Neural cell (in vitro differentiated cells): Measurements from ENCODE around the gene ODC1. TPM values are rescaled to one million over a fixed set of nuclear protein-coding genes. Genes with fewer than 3 reads are reported as not detected.

Experiments
- H2AFZ ChIP-seq: fragments of 200-600, 300-800 bp; sonication (generic), shearing (Covaris generic); 2 replicates; pipeline ENCODE4 v1.6.0; 2014; ENCODE audit warnings: low read depth, mild to moderate bottlenecking, antibody characterized with exemption, low read length, moderate library complexity
- H3F3A ChIP-seq: fragments of 200-600 bp; shearing (Covaris generic); 2 replicates; pipeline ENCODE4 v1.6.1; 2016; ENCODE audit warnings: mild to moderate bottlenecking, moderate library complexity, mixed read lengths, antibody characterized with exemption, low read length; ENCODE audit not compliant: insufficient read depth, poor library complexity, severe bottlenecking
- H3K27ac ChIP-seq: fragments of 200-600, 300-800 bp; sonication (generic), shearing (Covaris generic); 2 replicates; pipeline ENCODE4 v1.5.1; 2014; ENCODE audit warnings: mild to moderate bottlenecking, low read length, moderate library complexity
- H3K27me3 ChIP-seq: fragments of 300-800, 200-600 bp; sonication (generic), shearing (Covaris generic); 2 replicates; pipeline ENCODE4 v1.6.0; 2014; ENCODE audit warnings: mild to moderate bottlenecking, low read depth, low read length, moderate library complexity; ENCODE audit not compliant: insufficient read depth
- H3K36me3 ChIP-seq: fragments of 300-800, 200-600 bp; sonication (generic), shearing (Covaris generic); 2 replicates; pipeline ENCODE4 v1.5.1; 2014; ENCODE audit warnings: mild to moderate bottlenecking, antibody characterized with exemption, low read length, moderate library complexity; ENCODE audit not compliant: insufficient read depth
- H3K4me2 ChIP-seq: fragments of 300-800, 200-600 bp; sonication (generic), shearing (Covaris generic); 2 replicates; pipeline ENCODE4 v1.6.0; 2014; ENCODE audit warnings: mild to moderate bottlenecking, low read length
- H3K4me3 ChIP-seq: fragments of 300-800, 200-600 bp; sonication (generic), shearing (Covaris generic); 2 replicates; pipeline ENCODE4 v1.5.1; 2014; ENCODE audit warnings: mild to moderate bottlenecking, low read length, moderate library complexity
- H3K79me2 ChIP-seq: fragments of 200-600 bp; shearing (Covaris generic); replicated peaks from 2 replicates; pipeline ENCODE4 v1.6.0; 2014; ENCODE audit warnings: mild to moderate bottlenecking, low read length, moderate library complexity; ENCODE audit not compliant: insufficient read depth
- H3K9ac ChIP-seq: fragments of 300-800, 200-600 bp; sonication (generic), shearing (Covaris generic); 2 replicates; pipeline ENCODE4 v1.6.1; 2016; ENCODE audit warnings: mild to moderate bottlenecking, low read length, mixed read lengths
- H3K9me2 ChIP-seq: fragments of 200-600 bp; shearing (Covaris generic); 2 replicates; pipeline ENCODE4 v1.6.1; 2016; ENCODE audit warnings: mild to moderate bottlenecking, low read length, mixed read lengths; ENCODE audit not compliant: insufficient read depth
- H3K9me3 ChIP-seq: fragments of 200-600, 300-800 bp; sonication (generic), shearing (Covaris generic); 2 replicates; pipeline ENCODE4 v1.6.1; 2016; ENCODE audit warnings: mild to moderate bottlenecking, mixed run types, low read length, moderate library complexity, mixed read lengths
- H4K20me1 ChIP-seq: fragments of 200-600 bp; shearing (Covaris generic); 2 replicates; pipeline ENCODE4 v1.6.1; 2016; ENCODE audit warnings: mild to moderate bottlenecking, mixed run types; ENCODE audit not compliant: insufficient read depth
- EP300 ChIP-seq: fragments of 450-650 bp; conservative IDR thresholded peaks from 2 replicates; pipeline ENCODE4 v1.6.1; 2014; ENCODE audit warnings: antibody characterized with exemption, mild to moderate bottlenecking, moderate library complexity; ENCODE audit not compliant: poor library complexity, severe bottlenecking
- EZH2 ChIP-seq: fragments of 200-600, 300-800 bp; shearing (Covaris generic), sonication (generic); IDR thresholded peaks from 2 replicates; pipeline ENCODE4 v1.6.1; 2014; ENCODE audit warnings: antibody characterized with exemption, low read length, borderline replicate concordance, mild to moderate bottlenecking; ENCODE audit not compliant: insufficient read depth, poor library complexity, severe bottlenecking
- MXI1 ChIP-seq: fragments of 450-650 bp; conservative IDR thresholded peaks from 2 replicates; pipeline ENCODE4 v1.6.1; 2014; ENCODE audit warnings: antibody characterized with exemption, mild to moderate bottlenecking; ENCODE audit not compliant: poor library complexity, severe bottlenecking
- POLR2AphosphoS5 ChIP-seq: IDR thresholded peaks from 2 replicates; pipeline ENCODE4 v1.6.1; 2012
- RAD21 ChIP-seq: fragments of 450-650 bp; conservative IDR thresholded peaks from 2 replicates; pipeline ENCODE4 v1.6.1; 2014; ENCODE audit warnings: antibody characterized with exemption, mild to moderate bottlenecking, moderate library complexity
- REST ChIP-seq: IDR thresholded peaks from 2 replicates; pipeline ENCODE4 v1.6.1; 2012; ENCODE audit warnings: borderline replicate concordance
- SMC3 ChIP-seq: fragments of 450-650 bp; conservative IDR thresholded peaks from 2 replicates; pipeline ENCODE4 v1.6.1; 2014; ENCODE audit warnings: antibody characterized with exemption, mild to moderate bottlenecking, moderate library complexity; ENCODE audit not compliant: poor library complexity
- TAF1 ChIP-seq: IDR thresholded peaks from 2 replicates; pipeline ENCODE4 v1.6.1; 2012; ENCODE audit warnings: low read depth
- polyA plus RNA-seq: library from polyadenylated mRNA; depleted of rRNA; stranded (reverse); fragments of >200 nt; gene quantifications from 2 replicates; pipeline ENCODE4 v1.2.3, GENCODE V29; 2014
- TF ChIP-seq, protein P1 (sequence below): fragments of 450-650 bp; IDR thresholded peaks from 2 replicates; pipeline ENCODE4 v1.5.1; 2014; ENCODE audit warnings: antibody characterized with exemption, mild to moderate bottlenecking, moderate library complexity; ENCODE audit not compliant: poor library complexity, severe bottlenecking

ODC1 gene
- polyA plus RNA-seq, 1 donor from 2014 or later: 1,107 TPM

DNA sequence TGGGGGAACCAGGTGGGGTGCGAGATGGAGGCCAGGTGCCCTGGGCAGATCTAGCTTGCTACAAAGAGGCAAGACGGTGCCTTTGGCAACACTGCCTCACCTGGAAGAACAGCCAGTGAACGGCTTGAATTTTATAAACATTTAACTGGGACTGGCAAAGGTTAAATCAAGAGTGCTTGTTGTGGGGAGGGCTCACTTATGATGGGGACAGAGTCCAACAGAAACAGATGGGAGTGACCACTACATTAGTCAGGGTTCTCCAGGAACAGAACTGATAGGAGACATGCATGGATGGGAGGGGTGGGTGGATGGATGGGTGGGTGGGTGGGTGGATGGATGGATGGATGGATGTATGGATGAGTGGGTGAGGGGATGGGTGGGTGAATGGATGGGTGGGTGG, 19.2 kb downstream of the ODC1 start (continued):
- TF ChIP-seq, protein P1, sequence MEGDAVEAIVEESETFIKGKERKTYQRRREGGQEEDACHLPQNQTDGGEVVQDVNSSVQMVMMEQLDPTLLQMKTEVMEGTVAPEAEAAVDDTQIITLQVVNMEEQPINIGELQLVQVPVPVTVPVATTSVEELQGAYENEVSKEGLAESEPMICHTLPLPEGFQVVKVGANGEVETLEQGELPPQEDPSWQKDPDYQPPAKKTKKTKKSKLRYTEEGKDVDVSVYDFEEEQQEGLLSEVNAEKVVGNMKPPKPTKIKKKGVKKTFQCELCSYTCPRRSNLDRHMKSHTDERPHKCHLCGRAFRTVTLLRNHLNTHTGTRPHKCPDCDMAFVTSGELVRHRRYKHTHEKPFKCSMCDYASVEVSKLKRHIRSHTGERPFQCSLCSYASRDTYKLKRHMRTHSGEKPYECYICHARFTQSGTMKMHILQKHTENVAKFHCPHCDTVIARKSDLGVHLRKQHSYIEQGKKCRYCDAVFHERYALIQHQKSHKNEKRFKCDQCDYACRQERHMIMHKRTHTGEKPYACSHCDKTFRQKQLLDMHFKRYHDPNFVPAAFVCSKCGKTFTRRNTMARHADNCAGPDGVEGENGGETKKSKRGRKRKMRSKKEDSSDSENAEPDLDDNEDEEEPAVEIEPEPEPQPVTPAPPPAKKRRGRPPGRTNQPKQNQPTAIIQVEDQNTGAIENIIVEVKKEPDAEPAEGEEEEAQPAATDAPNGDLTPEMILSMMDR: no peak
- TF ChIP-seq POLR2AphosphoS5 (no peak), SMC3 (no peak), TAF1 (no peak), MXI1 (no peak)

GRCh38 chr2:10428355-10428754, 19.8 kb downstream of the ODC1 start:
- Histone ChIP-seq H3K9me2 (no peaks in the 10 kb centered on the region), H3F3A (no peaks in the 10 kb centered on the region), H3K36me3 (no peaks in the 10 kb centered on the region), H2AFZ (no peak overlapping the region), H4K20me1 (no peaks in the 10 kb centered on the region), H3K9ac (no peak overlapping the region), H3K4me2 (no peak overlapping the region), H3K27me3 (peaks cover 6% of the 10 kb centered on the region), H3K9me3 (no peaks in the 10 kb centered on the region), H3K79me2 (no peaks in the 10 kb centered on the region), H3K27ac (no peak overlapping the region), H3K4me3 (no peak overlapping the region)
- TF ChIP-seq EZH2 (no peak), MXI1 (no peak), RAD21 (no peak), REST (no peak), POLR2AphosphoS5 (no peak), EP300 (no peak), SMC3 (no peak), TAF1 (no peak)
- TF ChIP-seq, protein P1: no peak

- no peaks in the 10 kb centered on the region for H3K36me3 ChIP-seq
- H3K27me3 ChIP-seq: peaks cover 6% of the 10 kb centered on the region
- no peaks in the 10 kb centered on the region for H3K79me2 ChIP-seq
- no peak overlapping the region for H3K27ac ChIP-seq
- H3K9me3 ChIP-seq: no peaks in the 10 kb centered on the region
- peak overlapping the region; percentile 11 for H3K9ac ChIP-seq
- H3K4me2 ChIP-seq: no peak overlapping the region
- H3K9me2 ChIP-seq: no peaks in the 10 kb centered on the region
- no peak for TF ChIP-seq MXI1
- TF ChIP-seq TAF1: no peak
- no peak for TF ChIP-seq EP300
- TF ChIP-seq POLR2AphosphoS5: no peak
- no peak for TF ChIP-seq RAD21
- no peak for TF ChIP-seq EZH2
- TF ChIP-seq REST: no peak
- TF ChIP-seq SMC3: no peak
- TF ChIP-seq, protein P1: no peak
- no peak overlapping the region for H2AFZ ChIP-seq
- no peaks in the 10 kb centered on the region for H4K20me1 ChIP-seq
- H3F3A ChIP-seq: no peaks in the 10 kb centered on the region
- H3K4me3 ChIP-seq: no peak overlapping the region
Measured at GRCh38 chr2:10427618-10427949, 20.5 kb downstream of the ODC1 start.
